Stimulated activated CD8-positive, alpha-beta memory T cell treated with anti-CD3 and anti-CD28 coated beads, Interleukin-4, amount 100 ng/mL, for 4 hours (primary cell): ENCODE results near the gene WASHC2C.
"Not testable (repeated sequence)": the region's sequence is repeated elsewhere in the genome, so short reads cannot be mapped to it uniquely, and the experiment has no call there.

Experiments used
- DNase-seq, 2 donors: peaks; one replicate each; pipeline ENCODE4 v3.0.0-alpha.2; 2020; ENCODE audit warnings: low read depth in 2 of 2, low spot score in 1 of 2

The WASHC2C gene, protein sequence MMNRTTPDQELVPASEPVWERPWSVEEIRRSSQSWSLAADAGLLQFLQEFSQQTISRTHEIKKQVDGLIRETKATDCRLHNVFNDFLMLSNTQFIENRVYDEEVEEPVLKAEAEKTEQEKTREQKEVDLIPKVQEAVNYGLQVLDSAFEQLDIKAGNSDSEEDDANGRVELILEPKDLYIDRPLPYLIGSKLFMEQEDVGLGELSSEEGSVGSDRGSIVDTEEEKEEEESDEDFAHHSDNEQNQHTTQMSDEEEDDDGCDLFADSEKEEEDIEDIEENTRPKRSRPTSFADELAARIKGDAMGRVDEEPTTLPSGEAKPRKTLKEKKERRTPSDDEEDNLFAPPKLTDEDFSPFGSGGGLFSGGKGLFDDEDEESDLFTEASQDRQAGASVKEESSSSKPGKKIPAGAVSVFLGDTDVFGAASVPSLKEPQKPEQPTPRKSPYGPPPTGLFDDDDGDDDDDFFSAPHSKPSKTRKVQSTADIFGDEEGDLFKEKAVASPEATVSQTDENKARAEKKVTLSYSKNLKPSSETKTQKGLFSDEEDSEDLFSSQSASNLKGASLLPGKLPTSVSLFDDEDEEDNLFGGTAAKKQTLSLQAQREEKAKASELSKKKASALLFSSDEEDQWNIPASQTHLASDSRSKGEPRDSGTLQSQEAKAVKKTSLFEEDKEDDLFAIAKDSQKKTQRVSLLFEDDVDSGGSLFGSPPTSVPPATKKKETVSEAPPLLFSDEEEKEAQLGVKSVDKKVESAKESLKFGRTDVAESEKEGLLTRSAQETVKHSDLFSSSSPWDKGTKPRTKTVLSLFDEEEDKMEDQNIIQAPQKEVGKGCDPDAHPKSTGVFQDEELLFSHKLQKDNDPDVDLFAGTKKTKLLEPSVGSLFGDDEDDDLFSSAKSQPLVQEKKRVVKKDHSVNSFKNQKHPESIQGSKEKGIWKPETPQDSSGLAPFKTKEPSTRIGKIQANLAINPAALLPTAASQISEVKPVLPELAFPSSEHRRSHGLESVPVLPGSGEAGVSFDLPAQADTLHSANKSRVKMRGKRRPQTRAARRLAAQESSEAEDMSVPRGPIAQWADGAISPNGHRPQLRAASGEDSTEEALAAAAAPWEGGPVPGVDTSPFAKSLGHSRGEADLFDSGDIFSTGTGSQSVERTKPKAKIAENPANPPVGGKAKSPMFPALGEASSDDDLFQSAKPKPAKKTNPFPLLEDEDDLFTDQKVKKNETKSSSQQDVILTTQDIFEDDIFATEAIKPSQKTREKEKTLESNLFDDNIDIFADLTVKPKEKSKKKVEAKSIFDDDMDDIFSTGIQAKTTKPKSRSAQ (N-terminal part only)

DNA sequence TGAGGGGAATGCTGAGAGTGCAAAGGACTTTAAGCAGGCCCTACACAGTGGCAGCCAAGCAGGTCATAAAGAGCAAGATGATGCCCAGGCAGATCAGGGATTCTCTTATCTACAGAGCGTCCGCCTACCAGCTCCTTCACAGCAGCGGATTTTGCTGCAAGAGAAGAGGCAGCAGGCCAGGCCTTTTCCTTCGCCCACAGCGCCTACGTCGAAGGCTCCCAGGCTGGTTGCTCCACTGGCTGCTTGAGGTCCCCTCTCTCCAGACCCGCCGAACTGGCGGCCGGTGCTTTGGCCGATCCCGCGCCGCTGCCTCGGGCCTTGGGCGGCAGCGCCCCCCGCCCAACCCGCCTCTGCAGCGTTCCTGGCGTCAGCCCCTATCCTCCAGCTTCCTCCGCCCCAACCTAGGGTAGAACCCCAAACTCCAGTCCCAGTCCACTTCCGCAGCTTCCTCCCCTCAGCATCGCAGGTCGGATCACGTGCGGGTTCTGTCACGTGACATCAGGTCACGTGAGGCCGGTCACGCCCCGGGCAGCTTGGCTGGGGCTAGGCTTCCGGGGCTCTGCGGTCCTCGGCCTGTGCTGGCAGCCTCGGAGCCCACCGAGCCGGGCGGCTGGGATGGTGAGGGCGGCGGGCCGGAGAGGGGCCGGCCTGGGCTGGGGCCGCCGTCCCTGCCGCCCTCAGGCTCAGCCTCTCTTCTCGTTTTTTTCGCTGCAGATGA lies at the start of gene WASHC2C:
Gene WASHC2C (plus strand): TSS at position 564 of the 718 bp plus-strand sequence. CDS start 52 bp downstream, at position 616.
- peak; percentile 86 to 89 for DNase-seq

DNA sequence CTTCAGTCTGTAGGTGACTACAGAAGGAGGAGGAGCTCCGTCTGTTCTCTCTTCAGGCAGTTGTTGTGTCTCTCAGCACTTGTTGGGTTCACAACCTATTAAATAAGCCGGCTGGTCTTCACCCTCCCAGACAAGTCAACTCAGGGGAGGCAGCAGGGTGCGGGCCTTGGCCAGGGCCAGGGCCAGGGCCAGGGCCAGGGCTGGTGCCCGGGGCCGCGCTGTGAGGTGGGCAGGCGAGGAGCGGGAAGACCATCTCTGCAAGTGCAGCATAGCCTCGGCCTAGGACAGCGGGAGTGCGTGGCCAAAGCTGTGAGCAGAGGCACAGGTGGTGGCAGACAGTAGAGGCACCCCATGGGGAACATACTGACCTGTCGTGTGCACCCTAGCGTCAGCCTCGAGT lies 48.6 kb upstream of the WASHC2C start:
- not testable (repeated sequence) for DNase-seq

DNA sequence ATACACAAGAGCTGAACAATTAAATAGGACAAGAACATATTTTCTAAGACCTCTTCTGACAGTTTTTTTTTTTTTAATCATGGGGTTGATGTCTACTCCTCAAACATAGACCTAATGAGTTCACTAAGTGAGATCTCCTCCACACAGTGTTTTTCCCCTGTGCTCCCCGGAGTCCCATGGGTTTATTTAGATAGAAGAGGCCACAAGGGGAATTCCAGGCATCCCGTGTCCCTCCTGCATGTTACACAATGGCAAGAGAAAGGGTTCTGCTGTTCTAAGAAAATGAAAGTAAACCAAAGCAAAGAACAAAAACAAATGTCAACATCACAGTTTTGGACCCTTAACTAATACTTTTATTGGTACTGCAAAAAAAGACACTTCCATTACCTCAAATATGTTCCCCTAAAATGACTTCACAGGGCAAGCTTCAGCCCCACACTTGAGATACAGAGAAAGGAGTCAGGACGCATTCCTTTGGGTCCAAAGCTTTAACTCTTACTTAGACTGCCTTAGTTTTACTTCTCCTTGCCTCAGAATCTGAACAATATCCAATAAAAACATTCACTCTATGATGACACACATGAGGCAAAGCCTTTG lies 16.8 kb upstream of the WASHC2C start:
- DNase-seq, result not testable (repeated sequence)

DNA sequence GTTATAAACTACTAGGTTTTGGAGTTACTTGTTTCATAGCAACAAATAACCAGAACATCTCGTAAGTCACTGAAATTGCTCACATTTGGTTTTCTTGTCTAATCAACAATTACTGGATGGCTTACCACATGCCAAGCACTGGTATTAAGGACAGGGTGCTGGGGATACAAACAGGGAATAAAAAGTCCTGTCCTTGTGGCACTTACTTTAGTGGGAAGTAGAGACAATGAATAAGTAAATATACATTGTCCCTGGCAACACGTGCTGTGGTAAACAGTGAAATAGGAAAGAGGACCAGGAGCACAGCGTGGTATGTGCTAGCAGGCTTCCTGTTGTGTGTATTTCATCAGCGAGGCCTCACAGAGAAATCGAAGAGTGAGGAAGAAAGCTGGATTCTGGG lies 15.8 kb upstream of the WASHC2C start:
- DNase-seq, result not testable (repeated sequence)

DNA sequence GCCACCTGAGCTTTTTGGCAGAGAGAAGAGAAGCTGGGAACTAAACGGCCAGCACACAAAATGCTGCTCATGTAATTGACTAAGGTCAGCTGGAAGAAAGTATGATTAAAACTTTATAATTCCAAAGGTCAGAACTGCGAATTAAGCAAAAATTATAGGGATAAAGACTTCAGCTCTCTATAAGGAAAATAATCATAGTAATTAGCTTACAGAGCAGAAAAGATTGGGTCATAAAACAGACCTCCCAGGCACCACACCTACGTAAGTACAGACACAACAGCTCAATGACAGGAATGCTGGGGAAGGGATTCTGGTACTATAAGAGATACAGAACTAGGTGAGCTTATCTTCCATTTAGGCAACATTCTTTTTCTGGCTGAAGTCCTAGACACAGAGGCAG lies 10.0 kb upstream of the WASHC2C start:
- DNase-seq, result not testable (repeated sequence)

DNA sequence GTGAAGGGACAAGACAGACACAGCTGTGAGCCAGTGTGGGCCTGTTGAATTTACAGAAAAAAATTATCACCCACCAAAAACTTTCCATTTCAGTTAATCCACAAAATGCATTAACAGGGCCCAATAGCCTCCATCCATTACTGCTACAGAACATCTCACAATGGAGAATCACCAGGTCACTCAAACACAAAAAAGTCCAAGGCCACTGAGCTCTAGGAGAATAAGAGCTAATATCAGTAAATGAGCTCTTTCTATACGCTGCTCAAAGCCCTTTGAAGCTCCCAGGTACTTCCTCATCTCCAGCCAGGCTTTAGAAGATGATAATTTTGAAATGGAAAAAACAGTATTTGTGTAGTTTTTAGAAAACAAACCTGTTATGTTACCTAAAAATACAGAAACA lies 9.4 kb upstream of the WASHC2C start:
- DNase-seq, result not testable (repeated sequence)

DNA sequence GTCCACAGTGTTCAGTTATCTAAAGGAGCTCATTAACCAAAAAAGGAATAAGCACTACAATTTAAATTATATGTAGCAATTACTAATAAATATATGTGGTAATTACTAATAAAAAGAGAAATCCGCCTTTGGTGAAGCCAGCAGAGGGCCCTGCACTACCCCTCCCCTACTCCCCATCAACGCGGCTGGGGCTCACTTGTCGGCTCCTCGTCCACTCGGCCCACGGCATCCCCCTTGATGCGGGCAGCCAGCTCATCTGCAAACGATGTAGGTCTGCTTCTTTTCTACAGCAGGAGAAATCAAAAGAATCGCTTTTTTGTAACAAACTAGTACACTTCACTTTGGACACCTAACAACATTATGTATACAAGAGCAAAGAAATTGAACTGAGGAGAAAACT lies 5.6 kb upstream of the WASHC2C start:
- DNase-seq, result not testable (repeated sequence)

DNA sequence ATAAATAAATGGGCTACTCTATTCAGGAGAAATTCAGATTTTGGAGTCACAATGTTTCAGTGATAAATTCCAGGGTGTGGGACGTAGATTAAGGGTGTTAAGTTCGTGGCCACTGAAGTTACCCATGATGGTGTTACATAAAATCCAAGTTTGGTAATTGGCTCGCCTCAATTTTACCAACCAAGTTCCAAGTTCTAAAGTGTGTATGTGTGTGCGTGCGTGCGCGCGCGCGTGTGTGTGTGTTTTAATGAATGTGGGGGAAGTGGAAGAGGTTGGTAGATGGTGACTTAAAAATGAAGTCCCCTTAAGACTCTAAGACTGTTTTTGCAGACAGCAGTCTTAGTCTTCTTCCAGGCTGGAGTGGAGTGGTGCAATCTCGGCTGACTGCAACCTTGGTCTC lies 3.2 kb upstream of the WASHC2C start:
- not testable (repeated sequence) for DNase-seq

DNA sequence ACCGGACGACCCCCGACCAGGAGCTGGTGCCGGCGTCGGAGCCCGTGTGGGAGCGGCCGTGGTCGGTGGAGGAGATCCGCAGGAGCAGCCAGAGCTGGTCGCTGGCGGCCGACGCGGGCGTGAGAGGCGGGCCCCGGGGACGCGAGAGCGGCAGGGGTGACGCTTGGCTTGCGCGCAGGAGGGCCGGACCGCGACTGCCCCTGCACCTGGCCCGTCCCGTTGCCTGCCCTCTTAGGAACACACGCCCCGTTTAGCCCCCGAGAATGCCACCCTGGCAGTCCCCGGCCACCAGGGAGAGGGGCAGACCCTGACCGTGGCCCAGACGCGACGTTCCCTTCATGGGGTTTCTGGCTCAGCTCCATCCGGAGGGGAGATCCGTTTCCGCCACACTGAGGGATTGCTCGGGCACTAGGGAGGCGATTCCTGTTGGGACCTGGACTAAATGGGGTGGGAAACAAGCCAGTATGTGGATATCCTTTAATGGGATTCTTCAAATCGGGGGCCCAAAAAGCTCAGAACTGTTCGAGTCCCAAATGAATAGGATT lies 427 bp downstream of the WASHC2C start:
- not testable (repeated sequence) for DNase-seq

DNA sequence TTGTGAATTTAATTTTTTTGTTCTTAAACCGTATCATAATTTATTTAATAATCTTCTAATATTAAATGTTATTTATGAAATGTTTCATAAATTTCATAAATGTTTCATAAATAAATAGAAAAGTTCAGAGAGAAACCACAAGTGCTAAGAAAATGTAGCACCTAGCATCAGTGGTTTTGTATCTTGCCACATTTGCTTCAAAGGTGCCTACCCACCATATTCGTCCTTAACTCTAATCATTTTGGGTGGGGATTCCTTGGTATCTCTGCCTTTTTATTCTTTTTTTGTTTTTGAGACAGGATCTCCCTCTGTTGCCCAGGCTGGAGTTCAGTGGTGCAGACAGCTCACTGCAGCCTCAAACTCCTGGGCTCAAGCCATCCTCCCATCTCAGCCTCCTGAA lies 7.4 kb downstream of the WASHC2C start:
- DNase-seq, result not testable (repeated sequence)

DNA sequence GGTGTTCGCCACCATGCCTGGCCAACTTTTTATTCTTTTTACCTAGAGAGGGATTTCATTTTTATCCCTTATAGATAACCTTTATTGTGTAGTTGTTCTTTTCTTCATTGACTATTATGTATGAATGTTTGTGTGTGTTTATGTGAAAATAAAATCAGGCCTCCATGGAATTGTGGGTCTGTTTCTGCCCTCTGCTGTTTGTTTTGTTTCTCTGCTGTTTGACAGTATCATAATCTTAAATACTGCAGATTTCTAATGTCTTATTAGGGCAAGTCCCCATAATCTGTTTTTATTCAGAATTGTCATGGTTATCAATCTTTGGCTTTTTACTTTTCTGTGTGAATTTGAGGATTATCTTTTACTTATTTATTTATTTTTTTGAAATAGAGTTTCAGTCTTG lies 7.8 kb downstream of the WASHC2C start:
- not testable (repeated sequence) for DNase-seq

DNA sequence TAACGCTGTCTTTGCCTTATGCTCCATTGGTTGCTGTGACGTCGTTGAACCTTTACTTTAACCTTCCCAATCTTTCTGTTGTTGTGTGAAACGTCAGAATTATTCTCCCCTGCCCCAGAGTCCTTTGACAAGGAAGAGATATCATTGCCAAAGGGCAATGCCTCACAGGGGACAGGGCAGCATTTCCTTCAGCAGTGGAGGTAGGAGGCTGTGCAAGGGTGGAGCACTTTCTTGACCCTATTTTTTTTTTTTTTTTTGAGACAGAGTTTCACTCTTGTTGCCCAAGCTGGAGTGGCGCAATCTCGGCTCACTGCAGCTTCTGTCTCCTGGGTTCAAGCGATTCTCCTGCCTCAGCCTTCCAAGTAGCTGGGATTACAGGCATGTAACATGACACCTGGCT lies 14.5 kb downstream of the WASHC2C start:
- not testable (repeated sequence) for DNase-seq

DNA sequence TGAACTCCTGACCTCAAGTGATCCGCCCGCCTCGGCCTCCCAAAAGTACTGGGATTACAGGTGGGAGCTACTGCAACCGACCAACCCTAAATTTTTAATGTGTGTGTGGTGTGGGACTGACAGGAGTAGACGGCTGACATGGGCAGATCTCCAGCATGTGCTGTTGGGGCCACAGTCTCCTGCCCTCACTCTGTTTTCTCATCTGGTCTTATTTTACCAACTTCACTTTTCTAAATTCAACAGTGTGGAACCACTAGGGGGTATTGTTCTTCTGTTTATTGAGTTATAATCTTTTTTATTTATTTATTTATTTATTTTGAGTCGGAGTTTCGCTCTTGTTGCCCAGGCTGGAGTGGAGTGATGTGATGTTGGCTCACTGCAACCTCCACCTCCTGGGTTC lies 14.9 kb downstream of the WASHC2C start:
- not testable (repeated sequence) for DNase-seq

DNA sequence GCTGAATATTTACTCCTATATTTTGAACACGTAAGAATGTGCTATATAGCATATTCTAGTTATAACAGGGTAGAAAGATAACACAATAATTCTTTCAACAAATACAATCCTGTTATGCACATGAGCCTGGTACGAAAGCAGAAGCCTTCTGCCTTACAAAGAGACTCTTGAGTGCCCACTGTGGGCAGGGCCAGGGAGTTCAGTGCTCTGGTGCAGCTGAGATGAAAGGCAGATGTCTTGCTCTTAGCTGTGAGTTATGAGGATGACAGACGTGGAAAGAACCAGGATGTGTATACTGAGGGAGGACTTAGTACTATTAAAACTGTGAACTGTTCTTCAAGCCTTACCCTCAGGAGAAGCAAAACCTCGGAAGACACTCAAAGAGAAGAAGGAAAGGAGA lies 24.1 kb downstream of the WASHC2C start:
- not testable (repeated sequence) for DNase-seq

DNA sequence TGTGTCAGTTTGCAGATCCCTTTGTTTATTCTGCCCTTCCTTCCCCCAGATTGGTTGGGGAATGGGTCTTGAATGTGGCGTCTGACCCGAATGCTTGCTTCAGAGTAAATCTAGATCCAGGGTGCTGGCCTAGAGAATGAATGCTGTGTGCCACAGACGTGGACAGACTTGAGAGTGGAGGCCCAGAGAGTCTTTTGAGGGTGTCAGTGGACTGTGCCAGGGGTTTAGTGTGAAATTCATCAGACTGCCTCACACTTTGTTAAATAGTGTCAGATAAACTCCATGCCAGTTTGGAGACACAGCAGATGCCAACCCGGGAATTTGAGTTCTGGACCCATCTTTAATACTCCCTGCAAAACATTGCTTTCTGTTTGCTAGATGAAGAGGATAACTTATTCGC lies 25.1 kb downstream of the WASHC2C start:
- DNase-seq, result not testable (repeated sequence)

DNA sequence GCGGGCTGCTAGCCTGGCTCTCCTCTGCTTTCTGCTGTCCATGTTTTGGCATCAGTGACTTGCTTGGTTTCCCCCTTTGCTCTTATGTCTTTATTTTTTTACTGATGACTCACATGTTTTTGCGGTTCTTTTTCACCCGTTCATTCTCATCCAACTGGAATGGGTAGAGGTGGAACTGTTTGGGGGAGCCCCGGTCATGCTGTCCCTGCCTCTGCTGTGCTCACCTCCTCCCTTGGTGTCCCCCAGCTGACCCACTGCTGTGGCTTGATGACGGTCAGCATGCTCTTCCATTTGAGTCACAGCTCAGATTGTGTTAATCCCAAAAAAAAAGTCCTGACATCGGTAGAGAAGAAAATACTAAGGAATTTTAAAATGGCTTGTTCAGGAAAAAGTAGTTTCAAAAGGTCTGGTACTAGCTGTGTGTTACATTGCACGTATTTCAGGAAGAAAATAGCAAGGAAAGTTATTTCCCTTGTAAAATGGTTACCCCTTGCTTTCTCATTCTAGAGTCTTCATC lies 27.0 kb downstream of the WASHC2C start:
- not testable (repeated sequence) for DNase-seq

DNA sequence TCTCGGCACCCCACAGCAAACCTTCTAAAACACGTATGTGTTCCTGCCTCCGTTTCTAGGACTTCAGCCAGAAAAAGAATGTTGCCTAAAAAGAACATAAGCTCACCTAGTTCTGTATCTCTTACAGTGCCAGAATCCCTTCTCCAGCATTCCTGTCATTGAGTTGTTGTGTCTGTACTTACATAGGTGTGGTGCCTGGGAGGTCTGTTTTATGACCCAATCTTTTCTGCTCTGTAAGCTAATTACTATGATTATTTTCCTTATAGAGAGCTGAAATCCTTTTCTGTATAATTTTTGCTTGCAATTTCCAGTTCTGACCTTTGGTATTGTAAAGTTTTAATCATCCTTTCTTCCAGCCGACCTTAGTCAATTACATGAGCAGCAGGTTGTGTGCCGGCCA lies 28.0 kb downstream of the WASHC2C start:
- not testable (repeated sequence) for DNase-seq

DNA sequence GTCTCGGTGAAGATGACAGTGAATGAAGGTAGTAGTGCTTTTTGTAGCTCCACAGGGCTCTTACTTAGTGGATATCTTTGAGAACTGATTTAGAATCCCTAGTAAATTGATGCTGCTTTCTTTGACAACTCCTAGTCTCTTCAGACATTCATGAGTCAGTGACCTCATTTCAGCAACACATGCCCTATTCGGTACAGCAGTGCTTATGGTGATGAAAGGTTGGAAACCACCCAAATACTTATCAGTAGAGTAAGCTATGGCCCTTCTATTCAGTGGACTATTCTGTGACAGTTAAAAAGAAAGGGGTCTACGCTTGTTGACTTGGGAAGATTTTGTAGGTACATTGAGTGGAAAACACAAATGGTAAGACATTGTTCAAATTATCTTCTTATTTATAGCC lies 29.0 kb downstream of the WASHC2C start:
- DNase-seq, result not testable (repeated sequence)

DNA sequence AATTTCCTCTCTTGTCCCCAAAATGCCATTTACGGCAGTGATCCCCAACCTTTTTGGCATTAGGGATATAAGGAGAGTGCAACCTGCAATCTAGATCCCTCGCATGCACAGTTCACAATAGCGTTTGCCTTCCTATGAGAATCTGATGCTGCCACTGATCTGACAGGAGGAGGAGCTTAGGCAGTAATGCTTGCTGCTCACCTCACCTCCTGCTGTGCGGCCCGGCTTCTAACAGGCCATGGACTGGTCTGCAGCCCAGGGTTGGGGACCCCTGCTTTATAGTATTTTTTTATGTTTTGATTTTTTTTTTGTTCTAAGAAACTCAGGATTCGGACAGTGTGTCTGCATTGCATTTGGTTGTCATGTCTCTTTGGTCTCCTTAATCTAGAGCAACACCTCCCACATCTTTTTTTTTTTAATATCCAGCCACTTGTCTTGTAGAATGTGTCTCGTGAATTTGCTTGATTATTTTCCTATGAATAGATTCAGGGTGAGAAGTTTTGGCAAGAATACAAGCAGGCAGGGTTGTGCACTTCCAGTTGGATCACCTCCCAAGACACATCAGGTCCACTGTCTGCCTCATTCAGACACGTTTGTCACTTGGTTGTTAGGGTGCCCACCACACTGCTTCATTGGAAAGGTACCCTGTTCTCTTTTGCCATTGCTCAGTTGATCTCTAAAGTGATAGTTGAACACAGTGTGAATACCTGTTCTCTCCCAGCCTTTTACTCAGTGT lies 30.8 kb downstream of the WASHC2C start:
- not testable (repeated sequence) for DNase-seq
